Mesodermal cell (in vitro differentiated cells): ENCODE results near the gene IL17C.
A peak's percentile ranks its signal among the peaks of the same experiment; 100 is the strongest.
"Not testable (repeated sequence)": the region's sequence is repeated elsewhere in the genome, so short reads cannot be mapped to it uniquely, and the experiment has no call there.

ENCODE experiments used
- H3K27ac ChIP-seq: 2 replicates; pipeline ENCODE4 v1.7.0; 2013; ENCODE audit warnings: mild to moderate bottlenecking, low read depth, low read length, moderate library complexity; ENCODE audit not compliant: severe bottlenecking
- H3K36me3 ChIP-seq: 2 replicates; pipeline ENCODE4 v1.7.1; 2013; ENCODE audit warnings: mild to moderate bottlenecking, low read length, moderate library complexity; ENCODE audit not compliant: control insufficient read depth, insufficient read depth
- H3K4me1 ChIP-seq: one replicate; pipeline ENCODE4 v1.7.1; 2013; ENCODE audit warnings: mild to moderate bottlenecking, low read length; ENCODE audit not compliant: insufficient read depth, control insufficient read depth, poor library complexity, severe bottlenecking
- H3K4me3 ChIP-seq: 2 replicates; pipeline ENCODE4 v1.7.0; 2013; ENCODE audit warnings: low read length, control low read depth, mild to moderate bottlenecking; ENCODE audit not compliant: insufficient read depth, poor library complexity, severe bottlenecking; ENCODE audit errors: extremely low read depth
- H3K9me3 ChIP-seq: 2 replicates; pipeline ENCODE4 v1.7.1; 2013; ENCODE audit warnings: mild to moderate bottlenecking, low read length, moderate library complexity; ENCODE audit not compliant: control insufficient read depth
- WGBS, 2 experiments: methylation state at CpG; one replicate each; pipeline ENCODE4 v1.1.5; 2013; ENCODE audit warnings: missing lambda C conversion rate in 2 of 2; ENCODE audit not compliant: insufficient coverage in 2 of 2; 5-methylcytosine and 5-hydroxymethylcytosine counted together

IL17C gene

DNA sequence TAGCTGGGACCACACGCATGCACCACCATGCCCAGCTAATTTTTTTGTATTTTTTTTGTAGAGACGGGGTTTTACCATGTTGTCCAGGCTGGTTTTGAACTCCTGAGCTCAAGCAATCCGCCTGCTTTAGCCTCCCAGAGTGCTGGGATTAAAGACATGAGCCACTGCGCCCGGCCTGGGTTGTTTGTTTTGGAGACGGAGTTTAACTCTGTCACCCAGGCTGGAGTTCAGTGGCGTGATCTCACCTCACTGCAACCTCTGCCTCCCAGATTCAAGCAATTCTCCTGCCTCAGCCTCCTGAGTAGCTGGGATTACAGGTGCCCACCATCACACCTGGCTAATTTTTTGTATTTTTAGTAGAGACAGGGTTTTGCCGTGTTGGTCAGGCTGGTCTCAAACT, 28.9 kb upstream of the IL17C start:
- not testable (repeated sequence) for H3K4me3 ChIP-seq, H3K9me3 ChIP-seq, H3K4me1 ChIP-seq, H3K27ac ChIP-seq
- H3K36me3 ChIP-seq: peaks cover 83% of the 10 kb centered on the region
- WGBS, 2 experiments: 92 to 100% methylated on average over 3 to 7 of the region's 8 CpGs

DNA sequence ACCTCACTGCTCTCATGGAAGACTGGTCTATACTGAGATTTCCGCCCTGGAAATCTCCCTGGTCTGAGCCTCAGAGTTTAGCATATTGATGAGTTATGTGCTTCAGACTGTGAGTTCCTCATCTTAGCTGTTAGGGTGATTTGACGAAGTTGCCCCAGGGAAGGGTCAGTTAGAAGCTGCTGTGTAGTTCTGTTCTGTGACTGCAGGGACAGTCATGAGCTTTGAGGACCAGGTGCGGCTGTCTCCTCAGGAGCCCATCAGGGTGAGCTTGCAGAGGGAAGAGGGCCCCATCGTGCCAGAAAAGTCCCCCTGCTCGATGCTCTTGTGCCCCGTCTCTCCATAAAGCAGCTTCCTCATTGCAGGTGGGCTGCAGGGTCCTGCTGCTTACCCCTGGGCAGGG, 28.3 kb upstream of the IL17C start:
- H3K4me1 ChIP-seq: peaks cover 3% of the 10 kb centered on the region
- no peak overlapping the region for H3K4me3 ChIP-seq
- no peak overlapping the region for H3K27ac ChIP-seq
- peaks cover 78% of the 10 kb centered on the region for H3K36me3 ChIP-seq
- H3K9me3 ChIP-seq: no peaks in the 10 kb centered on the region
- 84 to 98% methylated on average over 4 to 6 of the region's 6 CpGs for WGBS, 2 experiments

DNA sequence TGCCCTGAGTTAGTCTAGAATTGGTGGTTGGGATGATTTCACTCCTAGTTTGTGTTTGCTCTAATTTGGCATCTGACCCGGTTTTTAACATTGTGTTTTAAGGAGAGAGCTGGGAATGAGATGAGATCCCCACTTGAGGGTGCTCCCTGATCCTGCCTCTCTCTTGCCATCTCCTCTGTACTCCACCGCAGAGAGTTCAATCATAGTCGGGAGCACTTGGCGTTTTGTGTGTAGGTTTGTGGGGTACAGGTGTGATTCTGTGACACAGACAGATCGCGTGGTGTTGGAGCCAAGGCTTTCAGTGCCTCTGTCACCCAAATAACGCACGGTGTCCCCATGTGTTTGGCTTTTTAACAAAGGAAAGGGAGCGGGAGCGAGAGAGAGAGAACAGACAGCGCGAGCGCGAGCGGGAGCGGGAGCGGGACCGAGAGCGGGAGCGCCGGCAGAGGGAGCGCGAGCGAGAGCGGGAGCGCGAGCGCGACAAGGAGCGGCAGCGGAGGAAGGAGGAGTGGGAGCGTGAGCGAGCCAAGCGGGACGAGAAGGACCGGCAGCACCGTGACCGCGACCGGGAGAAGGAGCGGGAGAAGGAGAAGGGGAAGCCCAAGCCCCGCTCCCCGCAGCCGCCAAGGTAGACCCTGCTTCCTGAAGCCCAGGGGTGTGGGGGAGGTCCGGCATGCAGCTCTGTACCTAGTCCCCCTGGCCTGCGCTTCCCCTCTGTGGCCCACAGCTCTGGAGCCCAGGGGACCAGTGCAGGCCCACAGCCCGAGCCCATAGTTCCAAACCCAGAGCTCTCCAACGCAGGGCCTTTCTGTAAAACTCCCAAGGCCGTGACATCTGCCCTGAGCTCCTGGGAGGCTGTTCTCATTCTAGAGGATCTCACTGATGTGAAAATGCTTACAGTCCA, 27.2 kb upstream of the IL17C start:
- Histone ChIP-seq H3K27ac (no peak overlapping the region), H3K4me3 (no peak overlapping the region), H3K9me3 (no peaks in the 10 kb centered on the region), H3K36me3 (peaks cover 77% of the 10 kb centered on the region), H3K4me1 (peaks cover 3% of the 10 kb centered on the region)
- WGBS, 2 experiments: 41 to 48% methylated on average over 35 to 46 of the region's 49 CpGs

DNA sequence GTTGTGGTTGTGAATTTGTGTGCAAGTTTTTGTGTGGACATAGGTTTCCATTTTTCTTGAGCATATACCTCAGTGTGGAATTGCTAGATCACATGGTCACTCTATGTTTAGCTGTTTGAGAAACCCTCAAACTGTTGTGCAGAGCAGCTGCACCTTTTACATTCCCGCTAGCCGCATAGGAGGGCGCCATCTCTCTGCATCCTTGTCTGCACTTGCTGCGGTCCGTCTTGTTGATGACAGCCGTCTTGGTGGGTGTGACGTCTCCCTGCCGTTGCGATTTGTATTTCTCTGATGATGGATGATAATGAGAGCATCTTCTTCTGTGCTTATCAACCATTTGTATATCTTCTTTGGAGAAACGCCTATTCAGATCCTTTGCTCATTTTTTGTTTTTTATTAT, 25.1 kb upstream of the IL17C start:
- 93 to 100% methylated on average over 4 to 6 of the region's 10 CpGs for WGBS, 2 experiments
- Histone ChIP-seq H3K4me3 (no peak overlapping the region), H3K27ac (no peak overlapping the region), H3K4me1 (peaks cover 3% of the 10 kb centered on the region), H3K9me3 (no peaks in the 10 kb centered on the region), H3K36me3 (peaks cover 73% of the 10 kb centered on the region)

DNA sequence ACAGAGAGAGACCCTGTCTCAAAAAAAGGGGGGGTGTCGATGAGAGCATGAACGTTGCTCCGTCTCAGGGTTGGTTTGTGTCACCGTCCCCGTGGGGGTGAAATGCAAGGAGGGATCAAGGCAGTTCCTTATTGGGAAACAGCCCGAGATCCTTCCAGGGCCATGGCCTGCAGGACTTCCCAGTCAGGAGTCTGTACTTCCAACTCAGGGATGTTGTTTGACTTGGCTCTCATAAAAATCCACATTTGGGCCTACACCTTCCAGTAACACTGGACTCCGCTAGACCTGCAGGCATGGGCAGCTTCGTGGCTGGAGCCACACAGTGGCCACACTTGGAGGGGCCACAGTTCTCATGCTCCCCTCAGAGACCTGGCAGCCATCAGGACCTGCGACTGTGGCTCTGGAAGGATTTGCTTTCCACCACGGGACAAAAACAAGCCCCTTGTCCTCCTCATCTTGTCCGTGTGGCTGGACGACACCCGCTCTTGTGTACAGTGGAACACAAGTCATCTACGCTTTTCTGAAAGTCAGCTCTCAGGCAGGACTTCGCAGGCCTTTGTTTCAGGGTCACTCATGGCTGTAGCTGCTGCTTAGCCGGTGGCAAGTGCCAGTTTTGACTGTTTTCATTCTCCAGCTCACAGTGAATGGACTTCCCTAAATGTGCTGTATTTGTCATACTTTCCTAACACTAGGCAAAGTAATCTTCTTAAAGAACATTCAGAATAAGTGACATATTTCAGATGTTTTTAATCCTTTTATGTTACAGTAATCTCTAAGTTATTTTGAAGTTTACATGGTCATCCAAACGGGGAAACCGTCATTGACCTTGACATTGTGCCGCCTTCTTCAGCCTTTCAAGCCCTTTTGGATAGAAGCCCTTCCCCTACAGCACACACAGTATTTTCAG, 24.2 kb upstream of the IL17C start:
- 93 to 97% methylated on average over 17 to 18 of the region's 19 CpGs for WGBS, 2 experiments
- Histone ChIP-seq H3K27ac (no peak overlapping the region), H3K9me3 (no peaks in the 10 kb centered on the region), H3K4me3 (no peak overlapping the region), H3K4me1 (peaks cover 3% of the 10 kb centered on the region), H3K36me3 (peaks cover 80% of the 10 kb centered on the region)

DNA sequence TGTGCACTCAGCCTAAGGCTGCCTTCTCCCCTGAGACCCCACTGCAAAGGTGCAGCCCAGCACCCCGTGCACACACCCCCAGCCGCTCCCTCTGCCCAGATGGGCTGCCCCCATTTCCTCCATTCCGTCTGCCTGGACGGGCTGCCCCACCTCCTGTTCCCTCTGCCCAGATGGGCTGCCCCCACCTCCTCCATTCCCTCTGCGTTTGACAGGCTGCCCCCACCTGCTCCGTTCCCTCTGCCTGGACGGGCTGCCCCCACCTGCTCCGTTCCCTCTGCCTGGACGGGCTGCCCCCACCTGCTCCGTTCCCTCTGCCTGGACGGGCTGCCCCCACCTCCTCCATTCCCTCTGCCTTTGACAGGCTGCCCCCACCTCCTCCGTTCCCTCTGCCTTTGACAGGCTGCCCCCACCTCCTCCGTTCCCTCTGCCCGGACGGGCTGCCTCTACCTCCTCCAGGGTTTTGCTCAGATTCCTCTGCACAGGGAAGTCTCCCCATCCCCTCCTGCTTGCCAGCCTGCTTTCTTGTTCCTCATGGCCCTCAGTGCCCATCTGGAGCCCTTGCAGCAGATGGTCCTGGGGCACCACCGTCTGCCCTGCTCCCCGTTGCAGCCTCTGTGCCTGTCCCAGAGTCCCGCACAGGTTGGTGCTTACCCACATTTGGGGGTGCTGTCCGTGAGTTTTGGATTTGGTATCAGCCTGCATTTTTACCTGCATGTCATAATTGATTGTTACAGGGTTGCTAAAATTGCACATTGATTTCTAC, 23.4 kb upstream of the IL17C start:
- Histone ChIP-seq H3K4me3 (no peak overlapping the region), H3K27ac (no peak overlapping the region), H3K9me3 (no peaks in the 10 kb centered on the region), H3K36me3 (peaks cover 82% of the 10 kb centered on the region), H3K4me1 (peaks cover 3% of the 10 kb centered on the region)
- 94 to 97% methylated on average over 16 to 17 of the region's 19 CpGs for WGBS, 2 experiments

DNA sequence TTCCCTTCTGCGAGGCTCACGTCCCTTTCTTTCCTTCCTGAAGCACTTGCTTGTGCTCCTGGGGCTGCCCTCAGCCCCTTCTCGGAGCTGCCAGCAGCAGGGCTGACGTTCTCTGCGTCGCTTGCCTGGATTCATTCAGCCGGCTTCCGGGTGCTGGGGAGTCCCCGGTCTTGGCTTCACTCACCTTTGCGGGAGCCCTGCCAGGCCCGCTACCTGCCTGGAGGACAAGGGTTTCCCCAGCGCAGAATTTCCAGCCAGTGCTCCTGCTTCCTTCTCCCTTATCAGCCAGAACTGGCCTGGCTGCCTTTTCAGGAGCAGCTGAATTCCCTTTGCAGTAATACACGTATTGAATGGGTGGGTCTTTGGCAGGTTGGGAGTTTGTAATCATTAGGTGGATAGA, 22.1 kb upstream of the IL17C start:
- Histone ChIP-seq H3K9me3 (no peaks in the 10 kb centered on the region), H3K36me3 (peaks cover 74% of the 10 kb centered on the region), H3K4me3 (no peak overlapping the region), H3K27ac (peak overlapping the region; percentile 29), H3K4me1 (peaks cover 2% of the 10 kb centered on the region)
- WGBS, 2 experiments: 97% methylated on average over 11 of the region's 13 CpGs

DNA sequence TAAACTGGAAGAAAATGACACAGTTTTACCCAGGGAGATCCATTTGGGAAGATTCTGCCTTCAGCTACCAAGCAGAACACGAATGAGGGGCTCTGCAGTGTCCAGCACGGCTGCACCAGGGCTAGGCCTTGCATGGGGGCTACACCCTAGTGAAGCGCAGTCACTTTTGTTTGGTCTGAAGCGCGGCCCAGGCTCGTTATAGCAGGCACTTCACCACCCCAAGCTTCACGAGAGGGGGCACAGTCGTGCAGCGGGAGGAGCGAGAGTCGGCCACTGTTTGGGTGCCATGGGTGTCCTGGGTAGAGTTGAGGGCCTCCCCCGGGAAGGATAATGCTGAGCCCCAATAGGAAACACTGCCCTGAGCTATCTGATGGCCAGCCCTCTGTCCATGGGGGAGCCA, 21.6 kb upstream of the IL17C start:
- 95 to 98% methylated on average over 5 to 11 of the region's 12 CpGs for WGBS, 2 experiments
- Histone ChIP-seq H3K4me3 (no peak overlapping the region), H3K4me1 (no peaks in the 10 kb centered on the region), H3K27ac (no peak overlapping the region), H3K36me3 (peaks cover 73% of the 10 kb centered on the region), H3K9me3 (no peaks in the 10 kb centered on the region)

DNA sequence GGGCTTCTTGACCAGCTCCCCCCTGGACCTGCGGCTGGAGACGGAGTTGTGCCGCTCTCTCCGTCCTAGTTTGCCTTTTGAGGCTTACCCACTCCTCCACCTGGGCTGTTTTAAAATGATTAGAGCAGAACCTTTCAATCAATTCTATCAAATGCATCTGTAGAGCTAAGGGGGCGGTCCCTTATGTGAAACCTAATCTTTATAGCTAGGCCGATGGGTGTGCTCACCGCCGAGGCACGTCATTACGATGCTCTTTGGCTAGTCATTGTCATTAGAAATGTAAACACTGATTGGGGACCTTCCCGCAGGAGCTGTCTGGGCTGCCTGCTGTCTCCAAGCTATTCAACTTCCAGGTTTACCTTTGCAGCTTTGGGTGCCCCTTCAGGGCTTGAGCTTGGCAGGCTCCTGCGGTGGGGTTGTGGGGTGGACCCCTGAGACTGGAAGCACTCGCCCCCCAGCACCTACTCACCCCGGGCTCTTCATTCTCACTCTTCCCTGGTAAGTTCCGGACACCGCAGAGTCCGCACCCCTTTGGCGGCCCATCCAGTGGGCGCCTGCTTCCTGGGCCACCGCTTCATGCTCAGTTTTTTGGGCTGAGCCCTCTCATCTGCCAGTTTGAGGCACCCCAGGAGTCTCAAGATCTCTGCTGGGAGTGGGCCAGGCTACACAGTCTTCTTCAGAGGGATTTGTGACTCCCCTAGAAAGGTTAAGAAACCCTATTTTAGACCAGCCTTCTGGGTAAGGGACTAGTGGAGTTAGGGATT, 20.9 kb upstream of the IL17C start:
- H3K36me3 ChIP-seq: peaks cover 73% of the 10 kb centered on the region
- peak overlapping the region; percentile 29 for H3K27ac ChIP-seq
- H3K4me1 ChIP-seq: no peaks in the 10 kb centered on the region
- no peak overlapping the region for H3K4me3 ChIP-seq
- WGBS, 2 experiments: 90 to 91% methylated on average over 16 to 20 of the region's 20 CpGs
- no peaks in the 10 kb centered on the region for H3K9me3 ChIP-seq
